ENCODE results near the gene PLA2G5.

The PLA2G5 gene

DNA sequence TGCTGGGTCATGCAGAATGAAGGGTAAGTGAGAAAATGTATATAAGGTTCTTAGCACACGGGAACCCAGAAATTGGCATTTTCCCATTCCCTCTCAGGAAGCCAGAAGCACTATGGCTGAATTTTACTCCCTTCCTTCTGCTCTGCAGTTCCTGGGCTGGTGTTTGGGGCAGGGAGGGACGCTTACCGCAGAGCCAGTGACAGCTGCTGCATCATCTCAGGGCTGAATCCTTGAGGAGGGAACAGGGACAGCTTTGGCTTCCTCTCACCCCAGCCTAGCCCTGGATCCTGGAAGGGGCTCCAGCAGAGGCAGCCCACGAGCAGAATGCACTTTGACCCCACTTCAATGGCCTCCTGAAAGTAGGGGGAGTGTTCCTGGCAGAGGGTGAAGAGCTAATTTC, 37.4 kb downstream of the PLA2G5 start:
- H3K79me2 ChIP-seq (ENCODE audit: insufficient read depth, low read length) = no peaks in the 10 kb centered on the region
- TF ChIP-seq, protein P1, sequence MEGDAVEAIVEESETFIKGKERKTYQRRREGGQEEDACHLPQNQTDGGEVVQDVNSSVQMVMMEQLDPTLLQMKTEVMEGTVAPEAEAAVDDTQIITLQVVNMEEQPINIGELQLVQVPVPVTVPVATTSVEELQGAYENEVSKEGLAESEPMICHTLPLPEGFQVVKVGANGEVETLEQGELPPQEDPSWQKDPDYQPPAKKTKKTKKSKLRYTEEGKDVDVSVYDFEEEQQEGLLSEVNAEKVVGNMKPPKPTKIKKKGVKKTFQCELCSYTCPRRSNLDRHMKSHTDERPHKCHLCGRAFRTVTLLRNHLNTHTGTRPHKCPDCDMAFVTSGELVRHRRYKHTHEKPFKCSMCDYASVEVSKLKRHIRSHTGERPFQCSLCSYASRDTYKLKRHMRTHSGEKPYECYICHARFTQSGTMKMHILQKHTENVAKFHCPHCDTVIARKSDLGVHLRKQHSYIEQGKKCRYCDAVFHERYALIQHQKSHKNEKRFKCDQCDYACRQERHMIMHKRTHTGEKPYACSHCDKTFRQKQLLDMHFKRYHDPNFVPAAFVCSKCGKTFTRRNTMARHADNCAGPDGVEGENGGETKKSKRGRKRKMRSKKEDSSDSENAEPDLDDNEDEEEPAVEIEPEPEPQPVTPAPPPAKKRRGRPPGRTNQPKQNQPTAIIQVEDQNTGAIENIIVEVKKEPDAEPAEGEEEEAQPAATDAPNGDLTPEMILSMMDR (IDR thresholded peaks at IDR 0.05; ENCODE audit: borderline replicate concordance, extremely low read depth, low read length, poor library complexity, severe bottlenecking) = no peak
- TF ChIP-seq EZH2 (IDR thresholded peaks at IDR 0.05; ENCODE audit: borderline replicate concordance, low read depth, low read length, severe bottlenecking) = no peak
- H3K36me3 ChIP-seq (ENCODE audit: insufficient read depth, low read length) = no peaks in the 10 kb centered on the region
- H3K9ac ChIP-seq (ENCODE audit: low read depth, low read length) = no peak overlapping the region
- no peak overlapping the region for H3K4me2 ChIP-seq (ENCODE audit: insufficient read depth, low read length)
- no peaks in the 10 kb centered on the region for H3K4me1 ChIP-seq (ENCODE audit: insufficient read depth, low read length)
- ATAC-seq (ENCODE audit: insufficient read depth, low read depth) (no peak), DNase-seq (no peak)
- H2AFZ ChIP-seq (ENCODE audit: low read depth, low read length) = no peak overlapping the region
- H3K9me3 ChIP-seq (ENCODE audit: insufficient read depth, low read length, severe bottlenecking) = no peaks in the 10 kb centered on the region
- no peak overlapping the region for H3K27ac ChIP-seq (ENCODE audit: low read length)
- H4K20me1 ChIP-seq (ENCODE audit: insufficient read depth, low read length) = peaks cover 4% of the 10 kb centered on the region; the same call in 1 of the 2 replicates
- no peak overlapping the region for H3K4me3 ChIP-seq (ENCODE audit: low read depth in 1 of 2, low read length in 2 of 2)
- peaks cover 2% of the 10 kb centered on the region for H3K27me3 ChIP-seq (ENCODE audit: insufficient read depth, low read length, poor library complexity)

DNA sequence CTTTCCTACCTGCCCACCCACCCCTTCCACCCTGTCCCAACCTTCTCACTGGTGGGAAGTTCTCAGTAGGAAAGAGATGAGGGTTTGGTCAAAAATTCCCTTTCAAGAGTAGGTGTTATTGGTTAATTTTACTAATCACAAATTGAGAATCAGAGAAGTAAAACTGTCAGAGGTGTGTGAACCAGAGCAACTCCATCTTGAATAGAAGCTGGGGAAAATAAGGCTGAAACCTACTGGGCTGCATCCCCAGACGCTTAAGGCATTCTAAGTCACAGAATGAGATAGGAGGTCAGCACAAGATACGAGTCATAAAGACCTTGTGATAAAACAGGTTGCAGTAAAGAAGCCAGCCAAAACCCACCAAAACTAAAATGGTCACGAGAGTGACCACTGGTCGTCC, 37.8 kb downstream of the PLA2G5 start:
- Histone ChIP-seq H3K79me2 (ENCODE audit: insufficient read depth, low read length) (no peaks in the 10 kb centered on the region), H3K4me3 (ENCODE audit: low read depth in 1 of 2, low read length in 2 of 2) (no peak overlapping the region), H3K9me3 (ENCODE audit: insufficient read depth, low read length, severe bottlenecking) (no peaks in the 10 kb centered on the region), H3K36me3 (ENCODE audit: insufficient read depth, low read length) (no peaks in the 10 kb centered on the region), H3K27me3 (ENCODE audit: insufficient read depth, low read length, poor library complexity) (peaks cover 2% of the 10 kb centered on the region), H2AFZ (ENCODE audit: low read depth, low read length) (no peak overlapping the region), H3K4me1 (ENCODE audit: insufficient read depth, low read length) (no peaks in the 10 kb centered on the region), H3K9ac (ENCODE audit: low read depth, low read length) (no peak overlapping the region), H3K27ac (ENCODE audit: low read length) (no peak overlapping the region), H4K20me1 (ENCODE audit: insufficient read depth, low read length) (peaks cover 4% of the 10 kb centered on the region; the same call in 1 of the 2 replicates), H3K4me2 (ENCODE audit: insufficient read depth, low read length) (no peak overlapping the region)
- no peak for TF ChIP-seq EZH2 (IDR thresholded peaks at IDR 0.05; ENCODE audit: borderline replicate concordance, low read depth, low read length, severe bottlenecking)
- TF ChIP-seq, protein P1 (IDR thresholded peaks at IDR 0.05; ENCODE audit: borderline replicate concordance, extremely low read depth, low read length, poor library complexity, severe bottlenecking) = no peak
- ATAC-seq (ENCODE audit: insufficient read depth, low read depth) = no peak
- no peak for DNase-seq

DNA sequence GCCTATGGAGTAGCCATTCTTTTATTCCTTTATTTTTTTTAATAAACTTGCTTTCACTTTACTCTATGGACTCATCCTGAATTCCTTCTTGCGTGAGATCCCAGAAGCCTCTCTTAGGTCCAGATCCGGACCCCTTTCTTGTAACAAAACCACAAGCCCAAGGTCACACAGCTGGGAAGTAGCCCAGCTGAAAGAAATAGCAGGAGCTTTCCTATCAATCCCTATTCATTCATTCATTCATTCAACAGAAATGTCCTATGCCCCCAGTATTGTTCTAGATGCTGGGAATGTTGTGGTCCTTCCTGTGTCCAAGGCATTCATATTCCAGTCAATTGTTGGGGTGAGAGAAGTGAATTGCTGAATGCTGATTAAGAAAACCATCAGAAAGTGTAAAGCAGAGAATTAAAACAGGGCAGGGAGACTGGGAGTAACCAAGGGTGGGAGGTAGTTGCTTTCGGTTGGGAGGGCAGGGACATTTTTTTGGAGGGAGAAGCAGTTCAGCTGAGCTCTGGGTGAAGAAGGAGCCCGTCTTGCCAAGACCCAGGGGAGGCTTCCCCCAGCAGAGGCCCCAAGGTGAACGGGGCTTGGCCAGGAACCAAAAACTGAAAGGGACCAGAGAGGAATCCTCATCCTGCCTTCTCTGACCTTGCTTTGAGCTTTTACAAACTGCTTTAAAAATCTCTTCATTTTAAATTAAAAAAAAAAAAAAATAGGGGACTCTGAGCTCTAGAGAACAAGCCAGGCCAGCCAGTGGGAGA, 38.6 kb downstream of the PLA2G5 start:
- Histone ChIP-seq H4K20me1 (ENCODE audit: insufficient read depth, low read length) (peaks cover 4% of the 10 kb centered on the region; the same call in 1 of the 2 replicates), H3K79me2 (ENCODE audit: insufficient read depth, low read length) (no peaks in the 10 kb centered on the region), H3K36me3 (ENCODE audit: insufficient read depth, low read length) (no peaks in the 10 kb centered on the region), H3K4me2 (ENCODE audit: insufficient read depth, low read length) (no peak overlapping the region), H3K27ac (ENCODE audit: low read length) (no peak overlapping the region), H3K4me3 (ENCODE audit: low read depth in 1 of 2, low read length in 2 of 2) (no peak overlapping the region), H3K4me1 (ENCODE audit: insufficient read depth, low read length) (no peaks in the 10 kb centered on the region), H2AFZ (ENCODE audit: low read depth, low read length) (no peak overlapping the region), H3K9ac (ENCODE audit: low read depth, low read length) (no peak overlapping the region), H3K9me3 (ENCODE audit: insufficient read depth, low read length, severe bottlenecking) (no peaks in the 10 kb centered on the region), H3K27me3 (ENCODE audit: insufficient read depth, low read length, poor library complexity) (peaks cover 2% of the 10 kb centered on the region)
- TF ChIP-seq EZH2 (IDR thresholded peaks at IDR 0.05; ENCODE audit: borderline replicate concordance, low read depth, low read length, severe bottlenecking) = no peak
- TF ChIP-seq, protein P1 (IDR thresholded peaks at IDR 0.05; ENCODE audit: borderline replicate concordance, extremely low read depth, low read length, poor library complexity, severe bottlenecking) = no peak
- DNase-seq (no peak), ATAC-seq (ENCODE audit: insufficient read depth, low read depth) (no peak)

Data from DND-41 (cell line).